GM12874 (cell line): ENCODE data around the gene SV2B.

Experiments used
- TF ChIP-seq, protein P1 (sequence below): IDR thresholded peaks from 2 replicates; pipeline ENCODE4 v1.5.1; 2011; ENCODE audit warnings: low read depth, mild to moderate bottlenecking, control low read depth, low read length, moderate library complexity; ENCODE audit not compliant: insufficient read depth

The SV2B gene

DNA sequence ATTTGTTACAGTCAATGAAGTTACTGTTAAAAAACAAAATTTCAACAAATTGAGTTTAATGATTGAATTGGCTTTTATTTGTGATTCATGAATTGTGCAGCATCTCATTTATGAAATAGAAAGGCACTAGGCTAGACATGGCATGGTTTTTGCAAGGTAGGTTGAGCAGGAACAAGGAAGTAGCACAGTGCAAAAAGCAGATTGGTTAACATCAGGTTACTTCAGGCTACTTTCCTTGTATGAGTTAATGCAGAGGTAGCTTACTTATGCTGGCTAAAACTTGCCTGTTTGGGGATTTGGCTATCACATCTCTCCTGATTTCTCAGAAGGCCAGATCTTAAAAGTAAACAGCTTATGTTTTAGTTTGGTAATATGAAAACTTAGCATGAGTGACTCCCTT is 23.0 kb upstream of the SV2B start:
- TF ChIP-seq, protein P1, sequence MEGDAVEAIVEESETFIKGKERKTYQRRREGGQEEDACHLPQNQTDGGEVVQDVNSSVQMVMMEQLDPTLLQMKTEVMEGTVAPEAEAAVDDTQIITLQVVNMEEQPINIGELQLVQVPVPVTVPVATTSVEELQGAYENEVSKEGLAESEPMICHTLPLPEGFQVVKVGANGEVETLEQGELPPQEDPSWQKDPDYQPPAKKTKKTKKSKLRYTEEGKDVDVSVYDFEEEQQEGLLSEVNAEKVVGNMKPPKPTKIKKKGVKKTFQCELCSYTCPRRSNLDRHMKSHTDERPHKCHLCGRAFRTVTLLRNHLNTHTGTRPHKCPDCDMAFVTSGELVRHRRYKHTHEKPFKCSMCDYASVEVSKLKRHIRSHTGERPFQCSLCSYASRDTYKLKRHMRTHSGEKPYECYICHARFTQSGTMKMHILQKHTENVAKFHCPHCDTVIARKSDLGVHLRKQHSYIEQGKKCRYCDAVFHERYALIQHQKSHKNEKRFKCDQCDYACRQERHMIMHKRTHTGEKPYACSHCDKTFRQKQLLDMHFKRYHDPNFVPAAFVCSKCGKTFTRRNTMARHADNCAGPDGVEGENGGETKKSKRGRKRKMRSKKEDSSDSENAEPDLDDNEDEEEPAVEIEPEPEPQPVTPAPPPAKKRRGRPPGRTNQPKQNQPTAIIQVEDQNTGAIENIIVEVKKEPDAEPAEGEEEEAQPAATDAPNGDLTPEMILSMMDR = no peak

DNA sequence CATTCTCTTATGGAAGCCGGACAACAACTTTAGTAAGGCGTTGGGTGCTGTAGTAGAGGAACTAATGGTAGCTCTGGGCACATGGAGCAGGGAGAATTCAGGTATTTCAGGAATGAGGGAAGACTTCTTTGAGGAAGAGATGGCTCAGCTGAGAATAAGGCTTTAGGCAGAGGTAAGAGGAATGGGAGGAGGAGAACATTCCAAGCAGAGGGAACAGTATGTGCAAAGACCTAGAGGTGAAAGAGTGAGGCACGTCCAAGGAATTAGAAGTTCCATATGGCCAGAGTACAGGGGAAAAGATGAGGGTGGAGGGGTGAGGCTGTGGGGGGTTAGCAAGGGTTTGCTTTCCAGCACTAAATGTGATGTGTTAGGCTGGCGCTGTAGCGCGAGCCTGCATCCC is 1.6 kb upstream of the SV2B start:
- TF ChIP-seq, protein P1 = no peak

DNA sequence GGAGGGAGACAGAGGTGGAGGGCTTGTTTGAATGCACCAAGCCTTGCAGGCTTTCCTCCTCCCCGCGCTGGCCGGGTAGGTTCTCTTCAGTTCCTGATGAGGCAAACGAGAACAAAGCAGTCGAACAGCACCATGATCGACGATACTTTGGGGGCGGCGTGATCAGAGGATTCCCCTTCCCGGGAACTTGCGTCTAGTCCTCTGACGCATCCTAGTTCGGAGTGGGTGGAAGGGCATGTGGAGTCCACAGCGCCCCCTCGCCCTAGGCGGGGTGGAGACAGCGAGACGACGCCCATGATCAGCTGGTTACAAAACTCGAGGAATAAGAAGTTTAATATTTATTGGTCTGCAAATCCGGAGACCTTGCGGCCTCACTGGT is 452 bp upstream of the SV2B start:
- TF ChIP-seq, protein P1 = no peak

DNA sequence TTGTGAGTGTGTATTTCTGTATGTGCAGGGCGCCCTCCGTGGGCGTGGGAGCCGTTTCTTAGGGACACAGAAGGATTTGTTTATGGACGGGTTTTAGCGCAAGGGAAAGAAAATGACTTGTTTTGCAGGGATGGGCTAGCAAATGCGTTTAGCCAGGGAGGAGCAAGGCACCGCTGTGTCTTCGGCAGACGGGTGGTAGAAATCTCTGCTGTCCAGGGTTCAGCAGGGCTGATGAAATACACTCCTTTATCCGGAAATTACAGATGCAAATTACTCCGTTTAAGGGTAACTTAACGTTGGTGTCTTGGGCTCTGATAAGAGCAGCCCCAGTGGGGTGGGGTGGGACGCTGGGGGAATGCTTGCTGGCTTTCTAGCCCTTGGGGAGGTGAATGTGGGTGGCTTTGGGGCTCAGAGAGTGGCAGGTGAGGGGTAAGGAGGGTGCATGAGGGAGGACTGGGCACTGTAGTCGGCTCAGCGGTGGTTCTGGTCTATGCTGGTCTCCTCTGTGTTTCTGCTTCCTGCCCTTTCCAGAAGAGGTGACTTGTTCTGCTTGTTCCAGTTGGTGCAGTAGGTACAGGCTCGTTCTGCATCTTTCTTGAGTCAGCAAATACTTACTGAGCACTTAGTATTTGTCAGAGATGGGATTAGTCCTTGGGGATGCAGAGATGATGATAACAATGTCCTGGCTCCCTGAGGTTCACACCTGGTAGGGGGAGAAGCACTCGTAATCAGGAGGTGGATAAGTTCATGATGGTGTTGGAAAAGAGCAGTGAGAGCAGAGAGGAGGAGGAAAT is 954 bp downstream of the SV2B start:
- TF ChIP-seq, protein P1 = no peak

DNA sequence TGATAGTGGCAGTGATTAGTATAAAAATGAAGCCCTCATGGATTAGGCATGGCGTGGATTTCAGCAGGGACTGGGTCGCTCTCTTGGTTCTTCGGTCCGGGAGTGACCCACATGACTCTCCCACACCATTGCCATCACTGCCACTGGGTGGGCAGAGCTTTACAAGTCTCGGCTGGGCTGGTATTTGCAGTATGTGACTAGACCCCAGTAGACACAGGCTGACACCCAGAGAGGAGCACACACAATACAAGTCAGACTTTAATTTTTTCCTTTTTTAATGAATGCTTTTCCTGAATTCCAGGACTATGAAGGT is 1.5 kb downstream of the SV2B start:
- TF ChIP-seq, protein P1 = no peak

DNA sequence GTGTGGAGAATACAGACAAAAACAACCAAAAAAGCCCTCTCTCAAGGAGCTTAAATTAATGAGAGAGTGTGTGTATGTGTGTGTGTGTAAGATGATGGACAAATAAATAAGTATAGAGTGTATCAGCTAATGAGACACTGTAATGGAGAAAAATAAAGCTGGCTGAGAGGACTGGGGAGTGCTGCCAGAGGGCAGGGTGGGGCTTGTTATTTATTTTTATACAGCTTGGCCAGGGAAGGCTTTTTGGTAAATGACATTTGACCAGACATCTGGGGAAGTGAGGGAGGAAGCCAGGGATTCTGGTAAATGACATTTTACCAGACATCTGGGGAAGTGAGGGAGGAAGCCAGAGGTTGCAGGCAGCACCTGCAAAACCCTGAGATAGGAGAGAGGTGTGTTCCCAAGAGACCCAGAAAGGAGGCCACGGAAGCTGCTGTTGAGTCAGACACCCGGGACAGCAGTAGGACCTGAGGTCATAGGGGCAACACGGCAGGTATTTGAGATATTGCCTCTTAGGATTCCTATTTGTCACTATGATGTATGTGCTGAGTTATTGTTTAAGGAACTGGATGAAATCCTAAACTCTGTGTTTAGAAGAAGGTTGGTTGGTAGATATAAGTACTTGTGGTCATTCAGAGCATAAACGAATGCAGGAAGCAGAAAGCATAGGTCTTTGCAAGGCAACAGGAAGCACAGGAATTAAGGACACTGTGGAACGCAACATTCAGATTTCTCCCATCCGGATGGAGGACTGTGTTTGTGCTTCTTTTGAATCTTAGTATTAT is 2.7 kb downstream of the SV2B start:
- TF ChIP-seq, protein P1 = no peak

DNA sequence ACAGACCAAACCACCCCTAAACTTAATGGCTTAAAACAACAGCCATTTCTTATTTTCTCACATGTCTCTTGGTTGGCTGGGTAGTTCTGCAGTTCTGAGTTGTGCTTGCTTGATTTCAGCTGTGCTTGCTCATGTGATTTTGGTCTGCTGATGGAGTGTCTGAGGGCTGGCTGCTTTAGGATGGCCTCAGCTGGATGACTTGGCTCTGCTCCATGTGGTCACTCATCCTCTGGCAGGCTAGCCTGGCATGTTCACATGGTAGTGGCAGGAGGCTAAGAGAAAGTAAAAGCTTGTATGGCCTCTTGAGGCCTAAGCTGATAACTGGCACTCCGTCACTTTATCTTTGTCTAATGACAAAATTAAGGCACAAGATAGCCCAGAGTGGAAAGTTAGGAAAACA is 4.1 kb downstream of the SV2B start:
- TF ChIP-seq, protein P1 = no peak
